ENCODE measurements around the gene PIK3CB. TPM values are rescaled to one million over a fixed set of nuclear protein-coding genes. Genes with fewer than 3 reads are reported as not detected.

The PIK3CB gene
- 10.1 and 17.6 TPM in 2 replicates for total RNA-seq

DNA sequence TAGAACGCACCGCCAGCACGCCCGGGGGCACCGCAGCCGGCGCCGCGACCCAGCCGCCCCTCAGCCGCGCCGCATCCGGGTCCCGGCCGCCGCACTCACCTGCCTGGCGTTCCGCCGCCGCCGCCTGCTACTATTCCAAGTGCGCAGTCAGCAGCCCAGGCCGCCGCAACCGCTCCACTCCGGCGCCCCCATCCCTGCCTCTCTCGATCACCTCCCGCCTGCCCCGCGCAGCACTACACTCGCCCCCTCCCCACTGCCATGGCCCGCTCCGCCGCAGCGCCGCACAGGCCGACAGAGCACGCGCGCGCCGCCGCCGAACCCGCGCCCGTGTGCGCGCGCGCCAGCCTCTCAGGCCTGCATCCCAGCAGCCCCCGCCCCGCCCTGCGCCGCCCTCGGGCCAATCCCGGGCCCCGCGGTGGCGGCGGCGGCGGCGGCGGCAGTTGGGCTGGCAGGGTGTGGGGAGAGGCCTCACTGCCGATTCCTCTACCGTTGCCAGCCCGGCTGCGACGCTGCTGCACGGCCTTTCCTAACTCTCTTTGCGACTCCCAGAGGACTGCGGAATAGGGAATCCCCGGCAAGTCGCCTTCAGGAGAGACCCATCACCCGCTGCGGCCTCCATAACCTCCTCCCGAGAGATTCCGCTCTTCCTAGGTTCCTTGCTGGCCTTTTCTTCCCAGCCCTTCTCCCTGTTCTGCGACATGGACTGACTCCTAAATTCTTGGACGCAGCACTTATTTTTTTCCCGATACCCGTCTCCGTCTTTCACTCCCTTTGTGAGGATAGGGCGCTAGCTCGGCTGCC is at the start of gene PIK3CB:
TSS of gene PIK3CB (minus strand) at position 333 of the 801 bp plus-strand sequence. CDS start 75,585 bp downstream, outside the sequence.

DNA sequence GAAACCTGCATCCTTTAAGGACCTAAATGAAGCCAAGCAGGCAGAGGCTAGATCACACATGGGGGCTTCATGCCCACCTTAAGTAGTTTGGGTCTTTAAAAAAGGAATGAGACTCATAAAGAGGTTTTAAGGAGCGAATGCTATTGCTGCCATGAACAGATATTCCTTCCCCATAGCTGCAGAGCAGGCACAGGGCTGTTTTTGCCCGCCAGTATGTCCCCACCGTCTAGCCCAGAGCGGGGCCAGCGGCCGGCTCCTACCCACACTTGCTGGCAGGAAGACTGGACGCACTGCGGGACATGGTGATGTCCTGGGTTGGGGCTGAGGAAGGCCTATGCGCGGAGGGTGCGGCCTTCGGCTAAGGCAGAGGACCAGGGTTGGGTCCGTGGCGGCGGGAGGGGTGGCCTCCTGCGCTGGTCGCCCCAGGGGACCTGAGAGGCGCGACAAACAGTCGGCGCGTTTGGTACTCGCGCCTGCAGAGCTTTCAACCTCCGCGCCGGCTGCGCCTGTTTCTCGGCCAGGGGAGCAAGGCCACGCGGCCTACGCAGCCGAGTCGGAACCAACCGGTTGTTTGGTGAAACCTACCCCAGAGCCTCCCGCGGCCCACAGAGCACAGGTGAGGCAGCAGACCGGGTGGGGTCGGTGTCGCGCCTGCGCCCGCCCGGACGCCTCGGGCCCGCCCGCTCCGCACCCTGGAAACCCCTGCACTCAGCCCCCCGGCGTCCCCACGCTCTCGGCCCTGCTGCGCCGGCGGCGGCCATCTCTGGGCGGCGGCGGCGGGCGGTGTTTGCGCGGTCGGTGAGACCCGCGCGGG is 226.2 kb downstream of the PIK3CB start, which contains the start of gene FAIM:
TSS of gene FAIM (plus strand) at position 450 of the 814 bp plus-strand sequence. CDS start 10,956 bp downstream, outside the sequence.

Other genes starting within 250 kb of the PIK3CB start
- gene CEP70, start 240.7 kb downstream of the PIK3CB start, total RNA-seq: 21.7 and 23.5 TPM in 2 replicates
- 4.5 and 7.1 TPM in 2 replicates for gene FAIM, start 226.2 kb downstream of the PIK3CB start, total RNA-seq
- under 0.01 TPM in 1 of 2 replicates, not detected in the other for gene FOXL2, start 112.2 kb upstream of the PIK3CB start, total RNA-seq
- not detected in 2 replicates for gene FOXL2NB, start 112.3 kb upstream of the PIK3CB start, total RNA-seq
- not detected in 2 replicates for gene PRR23A, start 171.3 kb upstream of the PIK3CB start, total RNA-seq
- not detected in 2 replicates for gene PRR23B, start 186.0 kb upstream of the PIK3CB start, total RNA-seq
- gene PRR23C, start 210.0 kb upstream of the PIK3CB start, total RNA-seq: not detected in 2 replicates